BLaER1 (cell line): Measurements from ENCODE around the gene FAP.

Experiments used
- H3K27ac ChIP-seq: shearing (Covaris generic); formaldehyde crosslinking; 2 replicates; pipeline ENCODE4 v1.8.1; 2022
- H3K27me3 ChIP-seq: shearing (Covaris generic); formaldehyde crosslinking; 2 replicates; pipeline ENCODE4 v1.8.1; 2022
- H3K36me3 ChIP-seq: shearing (Covaris generic); formaldehyde crosslinking; 2 replicates; pipeline ENCODE4 v1.8.1; 2022
- H3K4me1 ChIP-seq: shearing (Covaris generic); formaldehyde crosslinking; 2 replicates; pipeline ENCODE4 v1.8.1; 2022
- H3K4me2 ChIP-seq: shearing (Covaris generic); formaldehyde crosslinking; 2 replicates; pipeline ENCODE4 v1.8.1; 2022
- H3K4me3 ChIP-seq: shearing (Covaris generic); formaldehyde crosslinking; 2 replicates; pipeline ENCODE4 v1.8.1; 2022
- H3K9ac ChIP-seq: shearing (Covaris generic); formaldehyde crosslinking; 2 replicates; pipeline ENCODE4 v1.8.1; 2022
- H3K9me3 ChIP-seq: shearing (Covaris generic); formaldehyde crosslinking; 2 replicates; pipeline ENCODE4 v1.8.1; 2022
- H4K20me1 ChIP-seq: shearing (Covaris generic); formaldehyde crosslinking; 2 replicates; pipeline ENCODE4 v1.8.1; 2022
- Cebpa-rat ChIP-seq: shearing (Covaris generic); IDR thresholded peaks from 2 replicates; pipeline ENCODE4 v1.8.1; 2022

Gene FAP

DNA sequence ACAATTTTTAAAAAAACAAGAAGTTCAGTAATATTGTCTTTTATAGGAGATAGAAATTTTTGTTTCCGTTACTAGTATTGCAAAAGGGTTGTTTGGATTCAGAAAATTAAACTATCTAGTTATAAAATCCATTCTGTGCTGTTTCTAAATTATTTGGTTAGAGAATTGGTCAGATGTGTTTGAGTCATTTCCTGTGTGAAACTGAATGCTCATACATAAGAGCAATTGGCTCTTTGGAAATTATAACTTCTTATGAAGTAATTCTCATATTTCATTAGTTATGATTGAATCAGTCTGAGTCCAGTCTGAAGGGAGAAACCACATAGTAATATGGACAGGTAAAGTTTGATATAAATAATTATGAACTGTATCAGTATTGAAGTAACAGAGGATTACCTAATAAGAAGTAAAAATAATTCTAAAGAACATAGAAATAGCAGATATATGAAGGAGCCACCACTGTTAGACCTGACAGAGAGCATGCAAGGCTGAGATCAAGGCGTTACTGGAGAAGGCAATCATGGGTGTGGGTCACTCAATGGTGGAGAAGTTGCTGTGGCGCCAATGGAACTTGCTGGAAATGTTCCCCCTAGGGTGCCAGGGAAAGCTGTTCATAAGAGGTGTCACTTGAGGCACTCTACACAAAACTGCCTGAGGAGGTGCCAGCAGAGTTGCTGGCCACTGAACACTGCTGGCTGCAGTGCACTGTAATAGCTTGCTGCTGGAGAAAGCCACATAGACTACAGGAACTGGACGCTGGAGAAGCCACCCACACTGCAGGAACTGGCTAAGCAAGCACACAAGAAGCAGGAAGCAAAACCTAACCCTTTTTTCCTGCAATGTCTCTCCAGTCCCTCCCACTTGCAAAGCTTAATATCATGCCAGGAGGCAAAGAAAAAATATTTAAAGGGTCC is 18.0 kb upstream of the FAP start:
- H3K4me1 ChIP-seq, result peaks cover 5% of the 10 kb centered on the region; the same call in 1 of the 2 replicates
- H3K4me2 ChIP-seq, result 0 out of 2 replicates have a peak overlapping the region, but pooled peaks have one; percentile 3
- H3K27me3 ChIP-seq, result no peaks in the 10 kb centered on the region
- no peak overlapping the region for H3K27ac ChIP-seq
- no peaks in the 10 kb centered on the region for H4K20me1 ChIP-seq
- peaks cover 7% of the 10 kb centered on the region; the same call in 1 of the 2 replicates for H3K36me3 ChIP-seq
- H3K9ac ChIP-seq, result no peak overlapping the region
- H3K4me3 ChIP-seq, result no peak overlapping the region
- no peak for TF ChIP-seq Cebpa-rat
- H3K9me3 ChIP-seq, result no peaks in the 10 kb centered on the region

- Histone ChIP-seq H3K27ac (no peak overlapping the region), H3K4me2 (no peak overlapping the region), H4K20me1 (no peaks in the 10 kb centered on the region), H3K27me3 (no peaks in the 10 kb centered on the region), H3K9ac (no peak overlapping the region), H3K4me3 (no peak overlapping the region), H3K36me3 (no peaks in the 10 kb centered on the region), H3K9me3 (no peaks in the 10 kb centered on the region), H3K4me1 (peaks cover 5% of the 10 kb centered on the region; the same call in 1 of the 2 replicates)
- TF ChIP-seq Cebpa-rat, result no peak
Observed at GRCh38 chr2:162258686-162259085, 15.4 kb upstream of the FAP start.

- no peak overlapping the region for H3K4me2 ChIP-seq
- H3K27me3 ChIP-seq, result no peaks in the 10 kb centered on the region
- TF ChIP-seq Cebpa-rat, result no peak
- no peaks in the 10 kb centered on the region for H3K9me3 ChIP-seq
- peaks cover 5% of the 10 kb centered on the region; the same call in 1 of the 2 replicates for H3K4me1 ChIP-seq
- no peaks in the 10 kb centered on the region for H4K20me1 ChIP-seq
- no peak overlapping the region for H3K4me3 ChIP-seq
- H3K9ac ChIP-seq, result no peak overlapping the region
- no peaks in the 10 kb centered on the region for H3K36me3 ChIP-seq
- H3K27ac ChIP-seq, result no peak overlapping the region
Observed at GRCh38 chr2:162258169-162258568, 14.9 kb upstream of the FAP start.

DNA sequence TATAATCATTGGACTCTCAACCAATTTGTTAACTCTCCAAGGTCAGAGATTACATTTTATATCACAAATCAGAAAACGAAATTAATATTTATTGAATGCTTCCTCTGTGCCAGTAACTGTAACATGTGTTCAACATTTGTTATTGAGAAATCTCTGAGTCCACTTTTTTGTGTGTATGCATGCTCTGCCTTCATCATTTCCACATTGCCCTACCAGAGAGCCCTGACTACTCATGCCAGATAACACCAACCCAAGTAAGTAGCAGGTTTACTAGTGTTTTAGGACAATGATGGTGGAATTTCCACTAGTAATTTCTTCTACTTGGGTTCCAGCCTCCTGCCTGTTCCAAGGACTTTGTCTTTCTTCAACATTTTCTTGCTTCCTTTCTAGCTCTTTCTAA is 14.2 kb upstream of the FAP start:
- Histone ChIP-seq H3K4me1 (peaks cover 5% of the 10 kb centered on the region; the same call in 1 of the 2 replicates), H3K9ac (no peak overlapping the region), H3K9me3 (no peaks in the 10 kb centered on the region), H3K27me3 (no peaks in the 10 kb centered on the region), H3K27ac (no peak overlapping the region), H4K20me1 (no peaks in the 10 kb centered on the region), H3K4me2 (no peak overlapping the region), H3K4me3 (no peak overlapping the region), H3K36me3 (no peaks in the 10 kb centered on the region)
- TF ChIP-seq Cebpa-rat, result no peak

GRCh38 chr2:162256591-162256991 is 13.3 kb upstream of the FAP start:
- Histone ChIP-seq H4K20me1 (no peaks in the 10 kb centered on the region), H3K36me3 (no peaks in the 10 kb centered on the region), H3K4me3 (no peak overlapping the region), H3K27me3 (no peaks in the 10 kb centered on the region), H3K9ac (no peak overlapping the region), H3K4me1 (peaks cover 4% of the 10 kb centered on the region; the same call in 1 of the 2 replicates), H3K9me3 (no peaks in the 10 kb centered on the region), H3K4me2 (no peak overlapping the region), H3K27ac (no peak overlapping the region)
- no peak for TF ChIP-seq Cebpa-rat

DNA sequence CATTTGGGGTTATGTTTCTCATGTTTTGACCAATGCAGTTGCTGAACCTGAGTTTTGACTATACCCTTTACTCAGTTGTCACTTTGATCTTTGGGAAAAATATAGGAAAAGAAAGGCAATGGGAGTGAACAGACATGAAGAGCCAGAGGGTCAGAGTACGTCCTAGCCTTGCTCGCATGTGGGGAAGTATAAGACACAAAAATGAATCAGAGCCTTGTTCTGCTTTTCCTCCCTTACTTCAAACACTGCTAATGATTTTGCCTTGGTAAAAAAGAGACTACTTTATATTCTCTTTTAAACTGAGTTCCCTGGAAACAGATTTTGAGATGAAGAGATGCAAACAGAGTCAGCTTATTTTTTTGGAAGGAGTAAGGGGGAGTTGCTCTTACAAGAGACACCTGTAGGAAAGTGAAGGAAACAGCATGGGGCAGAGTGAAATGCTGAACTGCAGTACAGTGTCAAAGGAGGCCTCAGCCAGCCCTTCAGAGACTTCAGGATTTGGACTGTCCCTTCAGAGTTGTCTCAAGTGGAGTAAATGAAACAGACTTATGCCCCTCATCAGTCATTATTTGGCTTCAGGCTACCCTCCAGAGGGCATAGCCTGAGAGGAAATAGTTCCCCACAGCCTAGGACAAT is 11.1 kb upstream of the FAP start:
- Histone ChIP-seq H3K9ac (no peak overlapping the region), H3K4me2 (no peak overlapping the region), H3K4me3 (no peak overlapping the region), H3K27me3 (no peaks in the 10 kb centered on the region), H4K20me1 (no peaks in the 10 kb centered on the region), H3K27ac (no peak overlapping the region), H3K36me3 (no peaks in the 10 kb centered on the region), H3K9me3 (no peaks in the 10 kb centered on the region), H3K4me1 (no peaks in the 10 kb centered on the region)
- no peak for TF ChIP-seq Cebpa-rat

DNA sequence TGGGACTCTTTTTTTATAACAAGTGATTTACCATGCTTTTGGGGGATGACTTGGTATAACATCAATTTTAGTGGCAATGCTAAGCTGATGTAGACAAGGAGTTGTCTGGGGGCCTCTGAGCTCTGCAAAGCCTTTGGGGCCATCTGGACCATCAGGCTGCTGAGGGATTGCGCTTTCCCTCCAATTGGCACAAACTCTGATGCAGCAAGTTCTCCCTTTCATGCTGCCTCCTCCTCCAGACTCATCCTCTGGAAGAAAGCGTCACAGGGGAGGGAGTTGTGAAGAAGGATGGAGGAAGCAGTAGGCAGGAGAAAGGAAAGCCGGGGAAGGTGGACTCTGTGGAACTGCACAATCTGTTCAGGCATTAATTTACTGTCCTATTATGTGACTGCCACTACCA is 10.2 kb upstream of the FAP start:
- Histone ChIP-seq H3K36me3 (no peaks in the 10 kb centered on the region), H3K27me3 (no peaks in the 10 kb centered on the region), H3K4me3 (no peak overlapping the region), H4K20me1 (no peaks in the 10 kb centered on the region), H3K9me3 (no peaks in the 10 kb centered on the region), H3K9ac (no peak overlapping the region), H3K4me1 (no peaks in the 10 kb centered on the region), H3K4me2 (no peak overlapping the region), H3K27ac (no peak overlapping the region)
- no peak for TF ChIP-seq Cebpa-rat

DNA sequence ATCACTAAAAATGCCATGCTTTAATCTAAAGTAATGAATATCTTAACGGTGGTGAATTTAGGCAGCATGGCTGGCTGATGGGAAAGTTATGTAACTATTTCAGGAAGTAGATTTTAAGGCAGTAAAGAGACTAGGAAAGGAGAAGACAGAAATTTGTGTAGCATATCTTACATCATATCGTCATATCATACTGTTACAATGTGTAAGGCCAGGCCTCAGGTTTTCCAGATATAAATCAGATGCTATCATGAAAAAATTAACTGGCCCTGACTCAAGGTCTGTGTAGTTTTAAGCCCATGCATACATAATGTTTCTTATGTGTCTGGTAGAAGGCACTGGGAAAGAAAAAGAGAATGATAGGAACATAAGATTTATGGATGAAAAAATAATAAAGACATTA is 8.9 kb upstream of the FAP start:
- Histone ChIP-seq H3K27ac (no peak overlapping the region), H3K9me3 (no peaks in the 10 kb centered on the region), H3K4me1 (no peaks in the 10 kb centered on the region), H3K4me3 (no peak overlapping the region), H3K9ac (no peak overlapping the region), H4K20me1 (no peaks in the 10 kb centered on the region), H3K4me2 (no peak overlapping the region), H3K36me3 (no peaks in the 10 kb centered on the region), H3K27me3 (no peaks in the 10 kb centered on the region)
- no peak for TF ChIP-seq Cebpa-rat

DNA sequence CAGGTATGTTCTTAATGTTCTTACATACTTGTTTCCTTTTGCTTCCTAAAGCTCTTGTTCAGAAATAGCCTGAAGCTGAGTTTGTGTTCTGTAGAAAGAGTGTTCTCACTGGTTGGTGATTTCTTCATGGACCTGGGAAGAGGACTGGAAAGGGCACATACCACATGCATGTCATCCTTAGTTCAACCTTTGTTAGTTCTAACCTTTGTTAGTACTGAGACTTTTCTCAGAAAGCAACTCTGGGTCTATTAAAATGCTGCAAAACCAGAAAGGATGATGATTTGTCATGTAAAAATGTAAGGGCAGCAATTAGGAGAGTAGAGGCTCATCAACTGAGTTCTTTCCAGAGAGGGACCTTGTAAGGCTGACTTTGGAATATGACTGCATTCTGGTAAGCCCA is 2.5 kb upstream of the FAP start:
- no peak for TF ChIP-seq Cebpa-rat
- H3K27me3 ChIP-seq, result no peaks in the 10 kb centered on the region
- H3K4me2 ChIP-seq, result no peak overlapping the region
- H3K4me1 ChIP-seq, result no peaks in the 10 kb centered on the region
- H3K4me3 ChIP-seq, result no peak overlapping the region
- H3K9ac ChIP-seq, result no peak overlapping the region
- H3K27ac ChIP-seq, result no peak overlapping the region
- H3K36me3 ChIP-seq, result no peaks in the 10 kb centered on the region
- no peaks in the 10 kb centered on the region for H3K9me3 ChIP-seq
- H4K20me1 ChIP-seq, result no peaks in the 10 kb centered on the region

DNA sequence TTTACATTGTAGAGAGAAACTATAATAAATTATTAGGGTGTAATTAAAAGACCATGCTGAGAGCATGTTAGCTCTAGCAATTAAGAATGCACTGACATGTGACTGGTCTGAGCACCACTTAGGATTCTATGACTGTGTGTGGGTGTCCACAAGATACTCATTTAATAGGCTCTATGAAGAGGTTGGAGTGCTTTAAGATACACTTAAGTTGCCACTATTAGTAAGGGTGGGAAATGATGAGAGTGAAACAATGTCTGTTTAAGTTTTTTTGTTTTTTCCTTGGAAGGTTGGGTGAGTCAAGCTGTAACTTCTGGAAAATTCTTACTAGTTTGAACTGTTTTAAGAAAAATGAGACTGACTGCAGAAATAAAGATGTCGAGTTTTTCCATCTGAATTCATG is 1.8 kb upstream of the FAP start:
- Histone ChIP-seq H3K27ac (no peak overlapping the region), H3K27me3 (no peaks in the 10 kb centered on the region), H3K9ac (no peak overlapping the region), H3K4me3 (no peak overlapping the region), H3K36me3 (no peaks in the 10 kb centered on the region), H3K9me3 (no peaks in the 10 kb centered on the region), H4K20me1 (no peaks in the 10 kb centered on the region), H3K4me2 (no peak overlapping the region), H3K4me1 (no peaks in the 10 kb centered on the region)
- TF ChIP-seq Cebpa-rat, result no peak
